ENCODE data around the gene SPATA21.
A peak's percentile ranks its signal among the peaks of the same experiment; 100 is the strongest.
"Not testable (repeated sequence)": the region's sequence is repeated elsewhere in the genome, so short reads cannot be mapped to it uniquely, and the experiment has no call there.

SPATA21 gene, protein sequence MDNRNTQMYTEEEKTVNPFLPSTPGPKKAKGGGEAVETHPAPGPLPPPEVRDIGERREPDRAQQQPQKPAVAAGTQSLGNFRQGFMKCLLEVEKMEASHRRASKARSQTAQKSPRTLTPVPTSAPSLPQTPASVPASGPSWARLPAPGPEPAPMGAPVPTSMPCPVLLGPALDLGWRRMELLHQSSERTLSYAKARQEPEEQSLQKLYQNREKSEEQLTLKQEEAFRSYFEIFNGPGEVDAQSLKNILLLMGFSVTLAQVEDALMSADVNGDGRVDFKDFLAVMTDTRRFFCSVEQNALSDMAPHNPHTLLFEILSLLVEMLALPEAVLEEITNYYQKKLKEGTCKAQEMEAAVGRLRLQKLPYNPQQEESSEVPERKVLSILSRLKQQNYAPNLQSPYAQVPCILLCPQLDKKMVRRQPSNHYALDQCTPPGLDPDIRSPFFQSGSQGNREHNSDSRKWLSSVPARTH

DNA sequence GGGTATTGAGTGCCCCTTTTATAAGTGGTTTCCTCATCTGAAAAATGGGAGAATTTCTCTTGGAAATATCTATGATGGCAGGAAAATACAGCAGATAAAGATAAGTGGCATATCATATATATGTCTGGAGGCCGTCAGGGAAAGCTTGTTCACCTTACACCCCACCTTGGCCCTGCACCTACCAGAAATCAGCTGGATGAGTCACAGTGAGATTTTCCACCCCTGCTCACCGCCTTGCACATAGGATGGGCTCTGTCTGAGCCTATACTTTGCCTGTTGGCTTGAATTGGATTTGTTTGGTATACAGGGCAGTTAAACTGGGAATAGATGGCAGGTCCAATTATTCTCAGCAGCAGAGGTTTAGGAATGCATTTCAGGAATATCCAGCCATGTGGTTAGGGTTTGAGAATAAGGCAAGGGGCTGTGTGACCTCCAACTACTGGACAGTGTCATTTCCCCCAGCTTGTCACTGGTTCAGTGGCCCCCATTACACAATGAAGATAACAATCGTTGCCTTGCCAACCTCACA is at the start of gene SPATA21:
SPATA21 (minus strand) TSS at position 479 of the 529 bp plus-strand sequence. CDS start 6,053 bp downstream, outside the sequence.
- TF ChIP-seq JUND (IDR thresholded peaks at IDR 0.05; ENCODE audit: low read depth), result no peak
- DNase-seq (ENCODE audit: low read depth in 1 of 2, low spot score in 1 of 2), result no peak
- in situ Hi-C loops (cut with HindIII; ENCODE audit: low pct_unique_long_range_greater_than_20kb, low sequenced_read_pairs), result no loop called here

DNA sequence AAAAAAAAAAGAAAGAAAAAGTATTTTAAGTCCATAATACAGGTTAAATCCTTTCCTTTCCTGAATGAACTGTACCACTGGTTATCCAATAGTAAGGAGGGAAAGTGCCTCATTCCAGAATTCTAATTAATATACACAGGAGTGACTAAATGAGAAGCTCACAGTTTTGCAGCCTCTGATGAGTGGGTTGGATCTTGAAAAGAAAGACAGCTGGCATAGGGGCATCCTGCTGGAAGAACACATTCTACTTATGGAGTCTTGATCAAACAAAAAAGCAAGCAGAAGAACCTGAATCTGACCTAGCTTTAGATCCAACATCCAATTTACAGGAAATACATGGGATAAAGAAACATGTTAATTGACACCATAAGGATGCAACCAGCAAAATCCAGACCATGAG is 49.8 kb upstream of the SPATA21 start:
- DNase-seq (ENCODE audit: low read depth in 1 of 2, low spot score in 1 of 2); in situ Hi-C loops (cut with HindIII; ENCODE audit: low pct_unique_long_range_greater_than_20kb, low sequenced_read_pairs): not testable (repeated sequence)

DNA sequence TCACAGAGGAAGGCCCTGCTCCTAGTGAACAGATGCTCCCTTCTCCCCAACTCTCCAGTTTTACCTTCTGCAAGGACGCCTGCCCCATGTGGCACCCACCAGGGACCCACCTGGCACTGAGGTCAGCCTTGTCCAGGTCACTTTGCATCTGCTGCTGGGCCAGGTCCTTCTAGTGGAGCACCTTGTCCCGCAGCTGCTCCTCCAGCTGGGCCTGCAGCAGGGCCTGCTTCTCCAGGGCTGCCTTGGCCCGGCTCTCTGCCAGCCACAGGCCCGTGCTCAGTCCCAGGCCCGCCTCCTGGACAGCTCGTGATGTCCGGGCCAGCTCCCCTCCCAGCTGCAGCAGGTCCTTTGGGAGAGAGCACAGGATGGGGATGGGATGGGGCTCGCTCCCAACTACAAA is 49.1 kb upstream of the SPATA21 start:
- DNase-seq (ENCODE audit: low read depth in 1 of 2, low spot score in 1 of 2); in situ Hi-C loops (cut with HindIII; ENCODE audit: low pct_unique_long_range_greater_than_20kb, low sequenced_read_pairs): not testable (repeated sequence)

DNA sequence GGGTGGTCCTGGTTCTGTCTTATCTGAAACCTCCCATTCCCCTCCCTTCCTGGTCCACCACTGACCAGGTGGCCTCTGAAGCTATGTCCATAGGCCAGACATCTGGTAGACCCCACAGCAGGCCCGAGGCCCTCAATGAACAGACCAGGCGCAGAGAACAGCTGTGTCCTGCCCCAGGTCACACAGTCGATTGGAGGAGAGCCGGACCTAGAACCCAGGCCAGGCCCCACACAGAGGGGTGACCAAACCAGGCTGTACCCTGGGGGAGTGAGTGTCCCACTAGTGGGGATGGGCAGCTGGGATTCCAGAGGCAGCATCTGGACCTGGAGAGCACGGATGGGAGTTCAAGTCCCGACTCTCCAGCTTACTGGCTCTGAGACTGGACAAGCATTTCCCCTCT is 47.7 kb upstream of the SPATA21 start:
- DNase-seq (ENCODE audit: low read depth in 1 of 2, low spot score in 1 of 2), result no peak
- in situ Hi-C loops (cut with HindIII; ENCODE audit: low pct_unique_long_range_greater_than_20kb, low sequenced_read_pairs), result no loop called here
- TF ChIP-seq JUND (IDR thresholded peaks at IDR 0.05; ENCODE audit: low read depth), result no peak

DNA sequence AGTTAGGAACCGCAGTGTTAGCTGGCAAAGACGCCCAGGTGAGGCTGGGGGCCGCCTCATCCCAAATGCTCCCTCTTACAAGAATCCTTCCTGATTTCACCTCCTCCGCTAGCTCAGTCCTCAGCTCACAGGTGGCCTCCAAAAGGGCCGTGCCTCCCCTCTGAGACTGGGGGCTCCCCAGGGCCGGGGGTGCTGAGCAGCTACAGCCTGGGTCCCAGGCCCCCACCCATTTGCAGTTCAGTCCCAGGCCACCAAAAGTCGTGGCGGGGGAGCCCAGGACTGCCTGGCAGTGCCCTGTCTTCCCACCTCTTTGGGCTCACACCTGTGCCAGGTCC is 47.2 kb upstream of the SPATA21 start:
- in situ Hi-C loops (cut with HindIII; ENCODE audit: low pct_unique_long_range_greater_than_20kb, low sequenced_read_pairs), result no loop called here
- DNase-seq (ENCODE audit: low read depth in 1 of 2, low spot score in 1 of 2), result no peak
- no peak for TF ChIP-seq JUND (IDR thresholded peaks at IDR 0.05; ENCODE audit: low read depth)

DNA sequence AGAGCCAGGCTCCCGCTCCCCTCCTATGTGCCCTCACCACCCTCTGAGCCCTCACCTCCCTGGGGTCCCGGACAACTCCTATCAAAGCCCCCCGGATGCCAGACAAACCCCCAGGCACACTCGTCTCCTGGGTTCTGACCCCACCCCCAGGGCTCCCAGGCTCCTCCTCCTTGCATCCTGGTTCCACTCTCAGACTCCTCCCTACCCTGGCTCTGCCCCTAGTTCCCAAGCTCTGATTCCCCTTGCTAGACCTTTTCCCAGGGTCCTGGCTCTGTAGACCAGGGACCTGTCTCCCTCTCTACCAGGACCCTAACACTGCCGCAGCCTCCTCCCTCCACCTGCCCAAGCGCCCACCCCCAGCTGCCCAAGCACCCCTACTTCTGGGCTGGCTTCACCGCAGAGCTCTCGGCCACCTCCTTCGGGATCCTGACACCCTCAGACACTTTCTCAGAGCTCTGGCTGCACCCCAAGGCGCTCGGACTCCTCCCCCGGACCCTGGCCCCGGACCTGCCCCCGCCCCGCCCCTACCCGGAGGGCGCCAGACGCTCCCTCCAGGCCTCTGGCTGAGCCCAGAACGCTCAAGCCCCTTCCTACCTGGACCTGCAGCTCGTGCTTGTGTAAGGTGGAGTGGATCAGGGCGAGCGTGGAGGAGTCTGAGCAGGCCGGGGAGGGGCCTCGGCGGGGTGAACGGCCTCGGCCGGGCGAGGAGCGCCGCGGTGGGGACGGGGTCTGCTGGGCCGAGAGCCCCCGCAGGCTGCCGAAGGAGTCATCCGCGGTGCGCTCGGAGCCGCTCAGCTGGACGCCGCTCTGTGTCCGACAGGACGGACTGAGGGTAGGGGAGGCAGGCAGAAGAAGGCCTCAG is 46.6 kb upstream of the SPATA21 start:
- in situ Hi-C loops (cut with HindIII; ENCODE audit: low pct_unique_long_range_greater_than_20kb, low sequenced_read_pairs), result not testable (repeated sequence)

DNA sequence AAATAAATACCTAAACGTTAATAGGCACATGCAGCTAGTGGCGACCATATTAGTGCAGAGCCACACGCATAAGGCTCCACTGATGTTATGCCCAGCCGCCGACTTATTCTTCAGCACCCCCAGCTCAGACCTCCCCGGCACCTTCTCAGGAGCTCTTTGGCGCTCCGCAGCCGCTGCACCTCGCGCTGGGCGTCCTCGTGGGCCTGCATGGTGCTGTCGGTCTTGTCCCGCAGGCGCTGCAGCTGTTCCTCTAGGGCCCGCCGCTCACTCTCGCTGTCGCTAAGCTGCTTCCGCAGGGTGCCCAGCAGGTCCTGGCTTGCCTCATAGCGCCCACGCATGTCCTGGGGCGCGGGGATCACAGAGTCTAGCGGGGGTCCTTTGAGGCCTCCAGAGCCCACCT is 45.9 kb upstream of the SPATA21 start:
- DNase-seq (ENCODE audit: low read depth in 1 of 2, low spot score in 1 of 2); in situ Hi-C loops (cut with HindIII; ENCODE audit: low pct_unique_long_range_greater_than_20kb, low sequenced_read_pairs): not testable (repeated sequence)

More for the DNA sequence above, 46.6 kb upstream of the SPATA21 start:
- DNase-seq (ENCODE audit: low read depth in 1 of 2, low spot score in 1 of 2), result not testable (repeated sequence)

DNA sequence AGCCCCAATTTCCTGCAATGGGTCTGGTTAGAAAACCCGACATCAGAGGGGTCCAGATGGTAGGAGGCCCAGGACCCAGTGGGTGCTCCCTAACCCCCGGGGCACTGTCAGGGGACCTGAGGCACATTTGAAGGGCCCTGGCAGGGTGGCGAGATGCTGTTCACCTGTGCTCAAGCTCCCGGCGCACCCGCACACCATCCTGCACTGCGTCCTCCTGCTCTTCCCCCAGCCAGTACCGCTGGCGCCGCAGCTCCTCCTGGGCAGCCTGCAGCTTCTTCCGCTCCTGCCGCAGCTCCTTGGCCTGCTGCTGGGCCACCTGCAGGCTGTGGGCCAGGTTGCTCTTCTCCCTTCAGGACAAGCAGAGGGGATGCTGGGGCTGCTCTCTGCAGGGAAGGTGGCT is 40.9 kb upstream of the SPATA21 start:
- no peak for DNase-seq (ENCODE audit: low read depth in 1 of 2, low spot score in 1 of 2)
- in situ Hi-C loops (cut with HindIII; ENCODE audit: low pct_unique_long_range_greater_than_20kb, low sequenced_read_pairs), result no loop called here
- TF ChIP-seq JUND (IDR thresholded peaks at IDR 0.05; ENCODE audit: low read depth), result no peak

DNA sequence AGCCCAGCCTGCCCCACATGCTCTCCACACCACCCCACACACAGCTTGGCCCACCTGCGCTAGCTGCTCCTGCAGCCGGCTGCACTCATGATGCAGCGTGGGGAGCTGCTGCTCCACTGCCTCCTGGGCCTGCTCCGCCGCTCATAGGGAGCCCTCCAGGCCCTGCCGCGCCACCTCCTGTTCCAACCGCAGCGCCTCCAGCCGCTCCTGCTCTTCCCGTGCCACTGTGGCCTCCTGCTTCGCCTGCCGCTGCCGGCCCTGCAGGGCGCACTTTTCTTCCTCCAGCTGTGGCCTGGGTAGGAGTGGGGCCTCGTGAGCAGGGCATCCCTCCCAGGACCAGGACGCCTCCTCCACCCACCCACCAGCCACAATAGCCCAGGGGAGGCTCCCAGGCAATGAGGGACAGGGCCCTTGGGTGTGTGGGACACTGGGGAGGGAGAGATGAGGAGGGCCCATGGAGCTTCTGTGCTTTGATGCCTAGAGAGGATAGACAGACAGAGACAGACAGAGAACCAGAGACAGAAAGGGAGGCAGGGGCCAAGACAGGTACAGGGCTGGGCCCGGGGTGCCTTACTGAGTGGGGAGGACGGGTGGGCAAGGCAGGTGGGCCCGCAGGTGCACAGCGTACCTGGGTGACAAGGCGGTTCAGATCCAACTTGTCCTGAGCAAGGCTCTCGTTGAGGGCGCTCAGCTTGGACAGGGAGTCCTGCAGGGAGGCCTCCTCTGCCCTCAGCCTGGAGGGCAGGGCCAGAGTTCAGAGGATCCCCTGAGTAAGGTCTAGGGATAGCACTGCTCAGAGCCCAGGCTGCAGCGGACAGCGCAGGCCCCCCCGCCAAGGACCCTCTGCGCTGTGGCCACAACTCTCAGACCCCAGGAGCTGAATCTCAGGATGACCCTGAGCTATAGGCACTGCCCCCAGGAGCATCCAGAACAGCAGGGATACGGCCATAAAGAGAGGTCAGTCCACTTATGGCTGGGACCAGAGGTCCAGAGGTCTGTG is 38.8 kb upstream of the SPATA21 start:
- in situ Hi-C loops (cut with HindIII; ENCODE audit: low pct_unique_long_range_greater_than_20kb, low sequenced_read_pairs); DNase-seq (ENCODE audit: low read depth in 1 of 2, low spot score in 1 of 2): not testable (repeated sequence)

DNA sequence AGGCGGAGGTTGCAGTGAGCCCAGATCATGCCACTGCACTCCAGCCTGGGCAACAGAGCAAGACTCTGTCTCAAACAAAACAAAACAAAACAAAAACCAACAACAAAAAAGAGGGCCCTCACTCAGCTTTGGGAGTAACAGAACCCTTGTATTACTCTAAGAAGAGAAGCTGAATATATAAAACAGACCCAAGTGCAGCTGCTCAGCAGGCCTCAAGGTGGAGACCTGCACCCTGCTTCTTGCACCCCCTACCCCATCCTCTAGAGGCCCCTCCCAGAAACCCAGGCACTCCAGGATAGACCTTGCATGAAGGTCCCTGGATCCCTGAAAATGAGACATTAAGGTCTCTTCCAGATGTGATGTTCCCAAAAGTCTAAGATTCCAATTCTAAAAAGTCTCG is 37.7 kb upstream of the SPATA21 start:
- in situ Hi-C loops (cut with HindIII; ENCODE audit: low pct_unique_long_range_greater_than_20kb, low sequenced_read_pairs), result not testable (repeated sequence)
- DNase-seq (ENCODE audit: low read depth in 1 of 2, low spot score in 1 of 2), result peak in 1 of 2 experiments; percentile 17

DNA sequence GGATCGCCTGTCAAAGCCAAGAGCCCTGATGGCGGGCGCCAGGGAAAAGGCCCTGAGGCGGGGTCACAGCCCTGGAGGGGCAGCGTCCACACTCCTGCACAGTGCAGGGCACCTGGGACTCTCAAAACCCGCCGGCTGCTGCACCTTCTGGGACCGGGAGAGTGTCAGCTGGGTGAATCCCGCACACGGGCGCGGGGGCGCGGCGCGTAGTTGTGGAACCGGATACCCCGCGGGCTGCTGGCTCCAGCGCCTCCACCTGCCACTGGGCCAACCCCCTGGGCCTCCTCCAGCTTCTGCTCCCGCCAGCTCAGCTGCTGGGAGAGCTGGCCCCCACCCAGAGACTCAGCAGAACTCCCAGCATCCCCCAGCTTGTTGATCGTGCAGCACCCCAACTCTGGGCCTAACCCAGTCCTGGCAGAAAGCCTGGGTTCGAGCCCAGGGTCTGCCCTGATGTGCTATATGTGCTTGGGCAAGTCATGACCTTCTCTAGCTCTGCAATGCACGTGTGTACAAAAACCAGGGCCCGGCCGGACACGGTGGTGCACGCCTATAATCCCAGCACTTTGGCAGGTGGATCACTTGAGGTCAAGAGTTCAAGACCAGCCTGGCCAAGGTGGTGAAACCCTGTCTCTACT is 37.1 kb upstream of the SPATA21 start:
- no peak for TF ChIP-seq JUND (IDR thresholded peaks at IDR 0.05; ENCODE audit: low read depth)
- no peak for DNase-seq (ENCODE audit: low read depth in 1 of 2, low spot score in 1 of 2)
- in situ Hi-C loops (cut with HindIII; ENCODE audit: low pct_unique_long_range_greater_than_20kb, low sequenced_read_pairs), result no loop called here

DNA sequence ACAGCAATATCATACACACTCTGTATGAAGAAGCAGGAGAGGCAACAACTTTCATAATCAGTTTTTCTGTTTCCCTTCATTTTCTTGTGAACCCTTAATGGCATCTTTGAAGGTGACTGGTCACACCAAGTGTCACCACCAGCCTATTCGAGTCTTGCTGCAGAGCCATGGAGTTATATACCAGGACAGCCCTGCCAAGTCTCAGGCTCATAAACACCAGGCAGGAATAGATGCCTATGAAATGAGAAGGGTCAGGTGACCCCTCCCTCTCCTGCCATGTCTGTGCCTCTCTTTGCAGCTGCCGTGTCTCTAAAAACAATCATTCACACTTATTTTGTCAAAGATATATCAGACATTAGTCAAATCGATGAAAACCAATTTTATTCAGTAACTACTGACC is 31.3 kb upstream of the SPATA21 start:
- TF ChIP-seq JUND (IDR thresholded peaks at IDR 0.05; ENCODE audit: low read depth), result no peak
- DNase-seq (ENCODE audit: low read depth in 1 of 2, low spot score in 1 of 2), result no peak
- in situ Hi-C loops (cut with HindIII; ENCODE audit: low pct_unique_long_range_greater_than_20kb, low sequenced_read_pairs), result no loop called here

All from T47D (cell line).